HEK293 (cell line): ENCODE measurements around the gene MTERF4.

Experiments
- CTCF ChIA-PET: fragments of 350-600 bp; formaldehyde crosslinking; extraction: SDS; loops from one replicate; lab custom pipeline; 2021; ENCODE audit warnings: antibody characterized with exemption; lab: Yijun Ruan, JAX
- POLR2A ChIA-PET: fragments of 300-600 bp; formaldehyde crosslinking; extraction: SDS; loops from one replicate; lab custom pipeline; 2020; ENCODE audit warnings: antibody characterized with exemption, inconsistent platforms; lab: Yijun Ruan, JAX
- H3K27ac ChIP-seq: fragments of 200-500 bp; sonication (Bioruptor generic); 2 replicates; pipeline ENCODE4 v1.5.1; 2014; ENCODE audit warnings: low read depth, low read length, control low read depth, inconsistent platforms; ENCODE audit errors: extremely low read depth
- H3K36me3 ChIP-seq, 2 experiments: fragments of 200-500 bp in 1 of 2; sonication (Bioruptor generic) in 1 of 2; 1 replicate in 1 of 2; 2 replicates in 1 of 2; pipeline ENCODE4 v1.5.1; 2014 to 2017; ENCODE audit warnings: inconsistent platforms in 2 of 2, low read length in 2 of 2; ENCODE audit not compliant: control insufficient read depth in 2 of 2, insufficient read depth in 1 of 2
- H3K4me1 ChIP-seq: fragments of 200-500 bp; sonication (Bioruptor generic); 2 replicates; pipeline ENCODE4 v1.5.1; 2014; ENCODE audit warnings: mild to moderate bottlenecking, low read length, inconsistent platforms; ENCODE audit not compliant: control insufficient read depth, insufficient read depth
- H3K4me3 ChIP-seq: 2 replicates; pipeline ENCODE4 v1.5.1; 2011; ENCODE audit warnings: low read depth, mild to moderate bottlenecking, control low read depth, low read length, moderate library complexity
- H3K9me3 ChIP-seq: fragments of 200-500 bp; sonication (Bioruptor generic); 2 replicates; pipeline ENCODE4 v1.5.1; 2014; ENCODE audit warnings: low read depth, low read length, inconsistent platforms; ENCODE audit not compliant: control insufficient read depth, insufficient read depth
- GLI2 ChIP-seq: fragments of 450-650 bp; formaldehyde crosslinking; IDR thresholded peaks from 2 replicates; pipeline ENCODE4; 2017; ENCODE audit warnings: missing biosample characterization, missing genetic modification characterization, low read depth, borderline replicate concordance
- HOXA7 ChIP-seq: sonication (generic); formaldehyde crosslinking; IDR thresholded peaks from 2 replicates; pipeline ENCODE4 v1.8.1; 2022; ENCODE audit warnings: missing genetic modification reagents, borderline replicate concordance
- HOXD13 ChIP-seq: sonication (generic); formaldehyde crosslinking; IDR thresholded peaks from 2 replicates; pipeline ENCODE4 v1.8.0; 2022; ENCODE audit warnings: missing genetic modification reagents, borderline replicate concordance
- KLF9 ChIP-seq: fragments of 450-650 bp; formaldehyde crosslinking; IDR thresholded peaks from 2 replicates; pipeline ENCODE4 v1.5.1; 2016; ENCODE audit warnings: missing biosample characterization, missing genetic modification characterization, low read depth
- OVOL3 ChIP-seq: fragments of 450-650 bp; formaldehyde crosslinking; IDR thresholded peaks from 2 replicates; pipeline ENCODE4 v1.5.1; 2016; ENCODE audit warnings: missing biosample characterization, missing genetic modification characterization
- REPIN1 ChIP-seq: fragments of 450-650 bp; formaldehyde crosslinking; IDR thresholded peaks from 2 replicates; pipeline ENCODE4 v1.5.1; 2017; ENCODE audit warnings: missing biosample characterization, missing genetic modification characterization, low read depth
- SALL2 ChIP-seq: fragments of 450-650 bp; formaldehyde crosslinking; IDR thresholded peaks from 2 replicates; pipeline ENCODE4 v1.5.0; 2017; ENCODE audit warnings: missing biosample characterization, mild to moderate bottlenecking, missing genetic modification characterization, borderline replicate concordance
- SCRT1 ChIP-seq: fragments of 450-650 bp; formaldehyde crosslinking; IDR thresholded peaks from 2 replicates; pipeline ENCODE4 v1.5.1; 2016; ENCODE audit warnings: missing biosample characterization, missing genetic modification characterization, borderline replicate concordance
- SCRT2 ChIP-seq: fragments of 450-650 bp; formaldehyde crosslinking; IDR thresholded peaks from 2 replicates; pipeline ENCODE4 v1.5.1; 2016; ENCODE audit warnings: missing biosample characterization, missing genetic modification characterization
- SP7 ChIP-seq: fragments of 450-650 bp; formaldehyde crosslinking; IDR thresholded peaks from 2 replicates; pipeline ENCODE4 v1.5.1; 2016; ENCODE audit warnings: missing biosample characterization, missing genetic modification characterization
- YY1 ChIP-seq: fragments of 450-650 bp; formaldehyde crosslinking; IDR thresholded peaks from 2 replicates; pipeline ENCODE4 v1.5.1; 2018; ENCODE audit warnings: missing biosample characterization, missing genetic modification characterization
- YY2 ChIP-seq: fragments of 450-650 bp; formaldehyde crosslinking; IDR thresholded peaks from 2 replicates; pipeline ENCODE4 v1.5.1; 2016; ENCODE audit warnings: missing biosample characterization, missing genetic modification characterization
- ZBTB26 ChIP-seq: fragments of 450-650 bp; formaldehyde crosslinking; optimal IDR thresholded peaks from 2 replicates; pipeline ENCODE3; 2016; ENCODE audit warnings: missing biosample characterization, mild to moderate bottlenecking, missing genetic modification characterization
- ZFP69B ChIP-seq: fragments of 450-650 bp; formaldehyde crosslinking; IDR thresholded peaks from 2 replicates; pipeline ENCODE4 v1.5.1; 2016; ENCODE audit warnings: missing biosample characterization, missing genetic modification characterization
- ZNF138 ChIP-seq: fragments of 450-650 bp; formaldehyde crosslinking; IDR thresholded peaks from 2 replicates; pipeline ENCODE4 v1.5.1; 2016; ENCODE audit warnings: missing biosample characterization, missing genetic modification characterization, borderline replicate concordance
- ZNF19 ChIP-seq: fragments of 450-650 bp; formaldehyde crosslinking; IDR thresholded peaks from 2 replicates; pipeline ENCODE4; 2016; ENCODE audit warnings: missing biosample characterization, missing genetic modification characterization, low read depth
- ZNF2 ChIP-seq: fragments of 450-650 bp; formaldehyde crosslinking; IDR thresholded peaks from 2 replicates; pipeline ENCODE4 v1.5.1; 2016; ENCODE audit warnings: missing biosample characterization, missing genetic modification characterization
- ZNF221 ChIP-seq: fragments of 450-650 bp; formaldehyde crosslinking; IDR thresholded peaks from 2 replicates; pipeline ENCODE4 v1.5.1; 2017; ENCODE audit warnings: missing biosample characterization, missing genetic modification characterization, borderline replicate concordance
- ZNF350 ChIP-seq: fragments of 450-650 bp; formaldehyde crosslinking; IDR thresholded peaks from 2 replicates; pipeline ENCODE4 v1.5.0; 2017; ENCODE audit warnings: missing biosample characterization, mild to moderate bottlenecking, missing genetic modification characterization
- ZNF354C ChIP-seq: fragments of 450-650 bp; formaldehyde crosslinking; IDR thresholded peaks from 2 replicates; pipeline ENCODE4 v1.5.1; 2016; ENCODE audit warnings: missing biosample characterization, missing genetic modification characterization, low read depth, borderline replicate concordance
- ZNF394 ChIP-seq: fragments of 450-650 bp; formaldehyde crosslinking; IDR thresholded peaks from 2 replicates; pipeline ENCODE4 v1.5.1; 2016; ENCODE audit warnings: missing biosample characterization, missing genetic modification characterization, mild to moderate bottlenecking, moderate library complexity, borderline replicate concordance
- ZNF426 ChIP-seq: fragments of 450-650 bp; formaldehyde crosslinking; IDR thresholded peaks from 2 replicates; pipeline ENCODE4 v1.5.1; 2017; ENCODE audit warnings: missing biosample characterization, missing genetic modification characterization, mild to moderate bottlenecking, inconsistent platforms, moderate library complexity
- ZNF473 ChIP-seq: fragments of 450-650 bp; formaldehyde crosslinking; IDR thresholded peaks from 2 replicates; pipeline ENCODE4 v1.5.1; 2017; ENCODE audit warnings: missing biosample characterization, missing genetic modification characterization
- ZNF48 ChIP-seq: fragments of 450-650 bp; formaldehyde crosslinking; IDR thresholded peaks from 2 replicates; pipeline ENCODE4 v1.5.1; 2016; ENCODE audit warnings: missing biosample characterization, missing genetic modification characterization
- ZNF561 ChIP-seq: fragments of 450-650 bp; IDR thresholded peaks from 2 replicates; pipeline ENCODE4 v1.5.1; 2018; ENCODE audit warnings: missing biosample characterization, missing genetic modification characterization, borderline replicate concordance
- ZNF658 ChIP-seq: fragments of 450-650 bp; formaldehyde crosslinking; IDR thresholded peaks from 2 replicates; pipeline ENCODE4; 2016; ENCODE audit warnings: missing biosample characterization, missing genetic modification characterization
- ZNF660 ChIP-seq: fragments of 450-650 bp; IDR thresholded peaks from 2 replicates; pipeline ENCODE4 v1.5.1; 2018; ENCODE audit warnings: missing biosample characterization, mild to moderate bottlenecking, missing genetic modification characterization
- ZNF704 ChIP-seq: fragments of 450-650 bp; formaldehyde crosslinking; IDR thresholded peaks from 2 replicates; pipeline ENCODE4 v1.5.1; 2016; ENCODE audit warnings: missing biosample characterization, missing genetic modification characterization
- ZNF830 ChIP-seq: fragments of 450-650 bp; IDR thresholded peaks from 2 replicates; pipeline ENCODE4 v1.5.0; 2018; ENCODE audit warnings: missing biosample characterization, missing genetic modification characterization, low read depth, mild to moderate bottlenecking, moderate library complexity
- ZNF837 ChIP-seq: fragments of 450-650 bp; formaldehyde crosslinking; IDR thresholded peaks from 2 replicates; pipeline ENCODE4 v1.5.1; 2016; ENCODE audit warnings: missing biosample characterization, missing genetic modification characterization
- ZSCAN18 ChIP-seq: fragments of 450-650 bp; formaldehyde crosslinking; IDR thresholded peaks from 2 replicates; pipeline ENCODE4 v1.5.1; 2016; ENCODE audit warnings: missing biosample characterization, missing genetic modification characterization
- ZSCAN5A ChIP-seq: fragments of 450-650 bp; formaldehyde crosslinking; IDR thresholded peaks from 2 replicates; pipeline ENCODE4 v1.5.1; 2016; ENCODE audit warnings: missing biosample characterization, missing genetic modification characterization

Gene MTERF4

GRCh38 chr2:241149925-241150659 is 48.0 kb upstream of the MTERF4 start, which contains the start of gene PPP1R7:
TSS of gene PPP1R7 (plus strand) at chr2:241150467. CDS start at chr2:241150496, 29 bp downstream.
- Histone ChIP-seq H3K4me3 (peak within 1 kb of the TSS; percentile 94), H3K36me3 (peaks cover 0 to 20% of the 10 kb centered on the region in 2 experiments; a peak in 2 of 3 replicates), H3K27ac (peak within 1 kb of the TSS; percentile 73; the same call in 1 of the 2 replicates), H3K9me3 (no peaks in the 10 kb centered on the region), H3K4me1 (no peaks in the 10 kb centered on the region)
- CTCF ChIA-PET, result interaction anchor here (0.9 kb wide), 1 partner anchor 139 kb away, joined by 3 read pairs; no protein-coding TSS in a partner anchor
- POLR2A ChIA-PET, result interaction anchor here (0.6 to 2.7 kb wide), 15 partner anchors 9 to 552 kb away, joined by 3 to 13 read pairs (median 3); partner anchors contain the start of genes ING5 and MTERF4
- TF ChIP-seq ZNF2 (tag by site-specific recombination) (peak; percentile 79; the same call in 1 of the 2 replicates), SALL2 (tag by site-specific recombination) (no peak), ZNF426 (tag by site-specific recombination) (no peak), ZBTB26 (tag by site-specific recombination) (peak; percentile 79), SP7 (tag by site-specific recombination) (peak; percentile 72), ZSCAN18 (tag by site-specific recombination) (no peak), SCRT1 (tag by site-specific recombination) (no peak), ZNF660 (tag by site-specific recombination) (no peak; the same call in 1 of the 2 replicates), ZNF473 (tag by site-specific recombination) (no peak), ZFP69B (tag by site-specific recombination) (peak; percentile 57; the same call in 1 of the 2 replicates), HOXA7 (CRISPR knock-in tag) (no peak), SCRT2 (peak; percentile 76), ZNF138 (no peak), ZNF19 (tag by site-specific recombination) (no peak), ZNF221 (tag by site-specific recombination) (no peak), GLI2 (tag by site-specific recombination) (no peak), ZSCAN5A (tag by site-specific recombination) (peak; percentile 98), ZNF350 (no peak), ZNF394 (tag by site-specific recombination) (peak; percentile 83; the same call in 1 of the 2 replicates), ZNF704 (tag by site-specific recombination) (no peak), YY1 (tag by site-specific recombination) (peak; percentile 79), HOXD13 (no peak), ZNF354C (tag by site-specific recombination) (no peak), ZNF48 (no peak), OVOL3 (no peak), YY2 (peak; percentile 65; the same call in 1 of the 2 replicates), ZNF658 (no peak), ZNF837 (tag by site-specific recombination) (no peak), REPIN1 (peak; percentile 90; the same call in 1 of the 2 replicates), ZNF561 (no peak), ZNF830 (no peak), KLF9 (tag by site-specific recombination) (peak; percentile 25; the same call in 1 of the 2 replicates)
